Muscle layer of duodenum (tissue), 2 donors: ENCODE data around the gene PLEKHB1.

Experiments
- H3K27ac ChIP-seq: one replicate; pipeline ENCODE4 v1.7.0; 2013; ENCODE audit warnings: mild to moderate bottlenecking, low read length
- H3K27me3 ChIP-seq: one replicate; pipeline ENCODE4 v1.7.0; 2013; ENCODE audit warnings: low read depth, mild to moderate bottlenecking, control low read depth, low read length
- H3K36me3 ChIP-seq, 2 donors: one replicate each; pipeline ENCODE4 v1.7.0; 2013; ENCODE audit warnings: low read length in 2 of 2, control low read depth in 1 of 2, mild to moderate bottlenecking in 1 of 2; ENCODE audit not compliant: insufficient read depth in 2 of 2, control insufficient read depth in 1 of 2
- H3K4me1 ChIP-seq, 2 donors: one replicate each; pipeline ENCODE4 v1.7.0; 2013; ENCODE audit warnings: low read length in 2 of 2, mild to moderate bottlenecking in 2 of 2, control low read depth in 1 of 2, moderate library complexity in 1 of 2; ENCODE audit not compliant: insufficient read depth in 2 of 2, control insufficient read depth in 1 of 2
- H3K4me3 ChIP-seq, 2 donors: one replicate each; pipeline ENCODE4 v1.7.0; 2013; ENCODE audit warnings: low read length in 2 of 2, low read depth in 1 of 2, mild to moderate bottlenecking in 1 of 2
- H3K9me3 ChIP-seq, 2 donors: one replicate each; pipeline ENCODE4 v1.7.0; 2013; ENCODE audit warnings: low read length in 2 of 2, control low read depth in 1 of 2, mild to moderate bottlenecking in 1 of 2; ENCODE audit not compliant: control insufficient read depth in 1 of 2
- donor health status: healthy.

The PLEKHB1 gene

DNA sequence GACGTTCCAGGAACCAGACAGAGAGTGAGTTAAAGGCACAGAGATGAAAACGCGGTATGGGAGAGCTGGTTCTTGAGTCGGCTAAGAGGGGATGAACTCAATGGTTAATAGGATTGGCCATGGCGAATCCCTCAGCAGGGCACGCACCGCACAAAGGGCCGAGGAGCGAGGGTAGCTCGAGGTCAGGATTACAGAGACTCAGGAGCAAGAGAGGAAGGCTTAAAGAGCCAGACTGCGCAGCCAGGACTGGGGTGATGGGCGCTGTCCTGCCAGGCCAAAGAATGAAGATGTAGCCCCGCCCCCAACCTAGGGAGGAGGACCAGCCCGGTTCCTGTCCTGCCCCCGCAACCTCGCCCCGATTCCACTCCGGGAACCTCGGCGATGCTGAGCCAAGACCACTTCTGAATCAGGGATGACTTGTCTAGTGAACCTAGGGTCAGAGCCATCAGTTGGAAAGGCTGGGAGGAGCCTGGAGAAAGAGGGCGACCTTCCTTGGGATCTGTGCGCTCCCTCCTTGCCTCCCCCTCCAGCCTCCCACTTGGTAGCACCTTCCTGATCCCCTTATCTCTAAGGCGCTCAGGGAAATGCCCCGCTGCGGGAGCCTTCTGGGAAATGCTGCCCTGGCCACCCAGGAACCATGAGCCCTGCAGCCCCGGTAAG, at the start of gene PLEKHB1:
Gene PLEKHB1, plus strand, starts transcription at position 610 of the 660 bp plus-strand sequence. Its CDS starts 28 bp downstream, at position 638.
- no peaks in the 10 kb centered on the region for H3K4me1 ChIP-seq
- H3K27me3 ChIP-seq = no peaks in the 10 kb centered on the region
- H3K27ac ChIP-seq = no peak within 1 kb of the TSS
- H3K36me3 ChIP-seq = no peaks in the 10 kb centered on the region
- H3K4me3 ChIP-seq = peak within 1 kb of the TSS; percentile 45 to 52
- H3K9me3 ChIP-seq = no peaks in the 10 kb centered on the region

- Histone ChIP-seq H3K27me3 (no peaks in the 10 kb centered on the region), H3K36me3 (no peaks in the 10 kb centered on the region), H3K27ac (no peak overlapping the region), H3K4me1 (peaks cover 5 to 16% of the 10 kb centered on the region in 2 donors), H3K4me3 (peak overlapping the region; percentile 86 to 97), H3K9me3 (no peaks in the 10 kb centered on the region)
These were observed 48.9 kb upstream of the PLEKHB1 start for GRCh38 chr11:73597336-73597955.

- no peaks in the 10 kb centered on the region for H3K36me3 ChIP-seq
- H3K27me3 ChIP-seq = no peaks in the 10 kb centered on the region
- peaks cover 5 to 16% of the 10 kb centered on the region in 2 donors for H3K4me1 ChIP-seq
- H3K9me3 ChIP-seq = no peaks in the 10 kb centered on the region
- peak within 1 kb of the TSS; percentile 86 to 97 for H3K4me3 ChIP-seq
- peak within 1 kb of the TSS; percentile 85 for H3K27ac ChIP-seq
These were observed 48.2 kb upstream of the PLEKHB1 start, which contains the start of gene FAM168A for GRCh38 chr11:73597956-73598718. Gene FAM168A (minus strand): TSS chr11:73598112. CDS start chr11:73468474, 129,638 bp downstream.

- Histone ChIP-seq H3K9me3 (no peaks in the 10 kb centered on the region), H3K36me3 (no peaks in the 10 kb centered on the region), H3K27me3 (no peaks in the 10 kb centered on the region), H3K27ac (peak overlapping the region; percentile 85), H3K4me1 (peaks cover 5 to 16% of the 10 kb centered on the region in 2 donors), H3K4me3 (peak overlapping the region; percentile 86 to 97)
These were observed 47.5 kb upstream of the PLEKHB1 start for GRCh38 chr11:73598719-73599379.

GRCh38 chr11:73612601-73613140, 33.7 kb upstream of the PLEKHB1 start:
- no peaks in the 10 kb centered on the region for H3K9me3 ChIP-seq
- no peak overlapping the region for H3K27ac ChIP-seq
- H3K4me1 ChIP-seq = no peaks in the 10 kb centered on the region
- H3K36me3 ChIP-seq = no peaks in the 10 kb centered on the region
- no peaks in the 10 kb centered on the region for H3K27me3 ChIP-seq
- H3K4me3 ChIP-seq = no peak overlapping the region

DNA sequence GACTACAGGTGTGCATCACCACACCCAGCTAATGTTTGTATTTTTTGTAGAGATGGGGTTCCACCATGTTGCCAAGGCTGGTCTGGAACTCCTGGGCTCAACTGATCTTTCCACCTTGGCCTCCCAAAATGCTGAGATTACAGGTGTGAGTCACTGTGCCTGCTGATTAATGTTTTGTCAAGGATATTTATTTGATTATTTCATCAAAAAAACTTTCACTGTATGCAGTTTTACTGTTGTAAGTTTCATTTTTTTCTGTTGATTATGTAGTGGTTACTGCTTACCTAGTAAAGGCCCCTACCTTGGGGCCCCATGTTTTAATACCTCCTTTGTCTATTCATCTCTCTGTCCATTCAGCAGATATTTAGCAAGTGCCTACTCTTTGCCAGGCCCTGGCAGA, 31.8 kb upstream of the PLEKHB1 start:
- H3K4me1 ChIP-seq = no peaks in the 10 kb centered on the region

GRCh38 chr11:73622926-73623593, 23.3 kb upstream of the PLEKHB1 start:
- no peak overlapping the region for H3K4me3 ChIP-seq
- peaks cover 0 to 5% of the 10 kb centered on the region in 2 donors for H3K4me1 ChIP-seq
- H3K9me3 ChIP-seq = no peaks in the 10 kb centered on the region
- H3K36me3 ChIP-seq = no peaks in the 10 kb centered on the region
- no peak overlapping the region for H3K27ac ChIP-seq
- H3K27me3 ChIP-seq = no peaks in the 10 kb centered on the region

More for the DNA sequence above, 31.8 kb upstream of the PLEKHB1 start:
- Histone ChIP-seq H3K4me3 (no peak overlapping the region), H3K27ac (no peak overlapping the region), H3K36me3 (no peaks in the 10 kb centered on the region), H3K9me3 (no peaks in the 10 kb centered on the region), H3K27me3 (no peaks in the 10 kb centered on the region)

- Histone ChIP-seq H3K36me3 (no peaks in the 10 kb centered on the region), H3K27me3 (no peaks in the 10 kb centered on the region), H3K9me3 (no peaks in the 10 kb centered on the region), H3K27ac (no peak overlapping the region), H3K4me3 (no peak overlapping the region), H3K4me1 (peaks cover 0 to 5% of the 10 kb centered on the region in 2 donors)
These were observed 22.7 kb upstream of the PLEKHB1 start for GRCh38 chr11:73623686-73624085.

GRCh38 chr11:73625696-73626318, 20.6 kb upstream of the PLEKHB1 start:
- Histone ChIP-seq H3K4me3 (peak overlapping the region in 1 of 2 donors; percentile 50), H3K27me3 (peaks cover 3% of the 10 kb centered on the region), H3K36me3 (no peaks in the 10 kb centered on the region), H3K27ac (no peak overlapping the region), H3K4me1 (peaks cover 0 to 5% of the 10 kb centered on the region in 2 donors), H3K9me3 (no peaks in the 10 kb centered on the region)

- H3K27me3 ChIP-seq = peaks cover 3% of the 10 kb centered on the region
- H3K36me3 ChIP-seq = no peaks in the 10 kb centered on the region
- H3K4me1 ChIP-seq = no peaks in the 10 kb centered on the region
- H3K4me3 ChIP-seq = no peak overlapping the region
- no peaks in the 10 kb centered on the region for H3K9me3 ChIP-seq
- no peak overlapping the region for H3K27ac ChIP-seq
These were observed 16.5 kb upstream of the PLEKHB1 start for GRCh38 chr11:73629907-73630306.
